Fibroblast of lung (primary cell): ENCODE measurements around the gene PCSK9.

Source experiments
- EZH2 ChIP-seq: IDR thresholded peaks from 2 replicates; pipeline ENCODE4 v1.5.1; 2012; ENCODE audit warnings: low read length, control low read depth, mild to moderate bottlenecking; ENCODE audit errors: missing control alignments
- TF ChIP-seq, protein P1 (sequence below), 2 donors: IDR thresholded peaks in 1 of 2; conservative IDR thresholded peaks in 1 of 2; 1 replicate in 1 of 2; 2 replicates in 1 of 2; pipeline ENCODE4 v1.5.1; 2011 to 2012; ENCODE audit warnings: low read length in 2 of 2, control low read depth in 1 of 2, inconsistent platforms in 1 of 2, low read depth in 1 of 2, mild to moderate bottlenecking in 1 of 2

DNA sequence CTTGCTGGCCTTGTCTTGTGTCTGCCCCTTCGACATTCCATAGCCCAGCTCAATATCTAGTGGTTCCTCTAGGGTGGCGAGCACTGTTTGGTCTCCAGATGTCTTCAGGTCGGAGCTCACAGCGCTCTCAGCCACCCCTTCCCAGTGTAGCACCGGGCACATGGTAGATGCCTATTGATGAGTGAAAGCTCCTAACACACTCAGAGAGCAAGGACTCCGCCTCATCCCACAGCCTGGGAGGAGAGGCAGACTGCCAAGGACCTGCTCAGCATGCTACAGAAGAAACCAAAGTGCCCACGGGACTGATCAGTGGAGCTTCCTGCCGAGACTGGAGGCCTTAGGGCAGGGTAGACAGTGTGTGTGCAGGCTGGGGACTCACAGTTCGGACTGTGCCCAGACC is 10.9 kb downstream of the PCSK9 start:
- TF ChIP-seq, protein P1, sequence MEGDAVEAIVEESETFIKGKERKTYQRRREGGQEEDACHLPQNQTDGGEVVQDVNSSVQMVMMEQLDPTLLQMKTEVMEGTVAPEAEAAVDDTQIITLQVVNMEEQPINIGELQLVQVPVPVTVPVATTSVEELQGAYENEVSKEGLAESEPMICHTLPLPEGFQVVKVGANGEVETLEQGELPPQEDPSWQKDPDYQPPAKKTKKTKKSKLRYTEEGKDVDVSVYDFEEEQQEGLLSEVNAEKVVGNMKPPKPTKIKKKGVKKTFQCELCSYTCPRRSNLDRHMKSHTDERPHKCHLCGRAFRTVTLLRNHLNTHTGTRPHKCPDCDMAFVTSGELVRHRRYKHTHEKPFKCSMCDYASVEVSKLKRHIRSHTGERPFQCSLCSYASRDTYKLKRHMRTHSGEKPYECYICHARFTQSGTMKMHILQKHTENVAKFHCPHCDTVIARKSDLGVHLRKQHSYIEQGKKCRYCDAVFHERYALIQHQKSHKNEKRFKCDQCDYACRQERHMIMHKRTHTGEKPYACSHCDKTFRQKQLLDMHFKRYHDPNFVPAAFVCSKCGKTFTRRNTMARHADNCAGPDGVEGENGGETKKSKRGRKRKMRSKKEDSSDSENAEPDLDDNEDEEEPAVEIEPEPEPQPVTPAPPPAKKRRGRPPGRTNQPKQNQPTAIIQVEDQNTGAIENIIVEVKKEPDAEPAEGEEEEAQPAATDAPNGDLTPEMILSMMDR (conservative IDR thresholded peaks at IDR 0.05 in 1 of 2, IDR thresholded peaks at IDR 0.05 in 1 of 2; ENCODE audit: low read depth in 1 of 2, low read length in 2 of 2), result no peak
- no peak for TF ChIP-seq EZH2
